Keratinocyte (primary cell): Measurements from ENCODE around the gene BMAL2. TPM values are rescaled to one million over a fixed set of nuclear protein-coding genes. Genes with fewer than 3 reads are reported as not detected.

Source experiments
- DNase-seq: peaks from one replicate; pipeline ENCODE4 v3.0.0-alpha.2; 2011; ENCODE audit warnings: low read depth, missing footprints, low spot score
- FAIRE-seq: peaks from 2 replicates; lab custom pipeline; 2011; peaks lifted over from hg19 to GRCh38; lab: Jason Lieb, UNC
- H2AFZ ChIP-seq: 2 replicates; pipeline ENCODE4 v1.6.0; 2012; ENCODE audit warnings: low read length, control low read depth, inconsistent platforms; ENCODE audit not compliant: control insufficient read depth
- H3K27ac ChIP-seq: 2 replicates; pipeline ENCODE4 v1.5.1; 2011; ENCODE audit warnings: low read length; ENCODE audit not compliant: control insufficient read depth, insufficient read depth
- H3K27me3 ChIP-seq: 3 replicates; pipeline ENCODE4 v1.6.0; 2011; ENCODE audit warnings: low read length; ENCODE audit not compliant: control insufficient read depth, insufficient read depth; ENCODE audit errors: extremely low read depth
- H3K36me3 ChIP-seq, 2 experiments: 2 replicates in 1 of 2; 3 replicates in 1 of 2; pipeline ENCODE4 v1.5.1; 2011; ENCODE audit warnings: low read length in 2 of 2, mild to moderate bottlenecking in 1 of 2; ENCODE audit not compliant: control insufficient read depth in 2 of 2, insufficient read depth in 2 of 2; ENCODE audit errors: extremely low read depth in 1 of 2
- H3K4me1 ChIP-seq: 3 replicates; pipeline ENCODE4 v1.5.1; 2011; ENCODE audit warnings: low read length; ENCODE audit not compliant: control insufficient read depth, insufficient read depth; ENCODE audit errors: extremely low read depth
- H3K4me2 ChIP-seq: 3 replicates; pipeline ENCODE4 v1.6.0; 2011; ENCODE audit warnings: low read depth, low read length; ENCODE audit not compliant: control insufficient read depth, insufficient read depth; ENCODE audit errors: extremely low read depth
- H3K4me3 ChIP-seq, 3 experiments: fragments of 200-600 bp in 1 of 3; sonication (generic) in 1 of 3; 2 replicates in 2 of 3; 3 replicates in 1 of 3; pipeline ENCODE4 v1.5.1; 2011 to 2016; ENCODE audit warnings: low read length in 3 of 3, mild to moderate bottlenecking in 3 of 3, control low read depth in 2 of 3, inconsistent platforms in 1 of 3, low read depth in 1 of 3, mixed read lengths in 1 of 3, mixed run types in 1 of 3, moderate library complexity in 1 of 3; ENCODE audit not compliant: control insufficient read depth in 2 of 3, insufficient read depth in 2 of 3; ENCODE audit errors: extremely low read depth in 1 of 3
- H3K79me2 ChIP-seq: 2 replicates; pipeline ENCODE4 v1.6.0; 2012; ENCODE audit warnings: low read length; ENCODE audit not compliant: control insufficient read depth, insufficient read depth
- H3K9ac ChIP-seq: 3 replicates; pipeline ENCODE4 v1.6.0; 2011; ENCODE audit warnings: low read length; ENCODE audit not compliant: control insufficient read depth, insufficient read depth; ENCODE audit errors: extremely low read depth
- H3K9me1 ChIP-seq: 3 replicates; pipeline ENCODE4 v1.6.0; 2011; ENCODE audit warnings: low read length; ENCODE audit not compliant: control insufficient read depth, insufficient read depth; ENCODE audit errors: extremely low read depth
- H3K9me3 ChIP-seq: 2 replicates; pipeline ENCODE4 v1.5.1; 2012; ENCODE audit warnings: low read depth, low read length; ENCODE audit not compliant: control insufficient read depth
- H4K20me1 ChIP-seq: 3 replicates; pipeline ENCODE4 v1.6.0; 2011; ENCODE audit warnings: low read length; ENCODE audit not compliant: control insufficient read depth, insufficient read depth; ENCODE audit errors: extremely low read depth
- CTCF ChIP-seq, 3 experiments: IDR thresholded peaks in 1 of 3; conservative IDR thresholded peaks in 1 of 3; optimal IDR thresholded peaks in 1 of 3; 2 replicates in 2 of 3; 3 replicates in 1 of 3; pipeline versions ENCODE3 to v1.5.1; 2011; ENCODE audit warnings: low read length in 3 of 3, mild to moderate bottlenecking in 3 of 3, moderate library complexity in 2 of 3, control low read depth in 1 of 3, inconsistent platforms in 1 of 3; ENCODE audit not compliant: insufficient read depth in 2 of 3; ENCODE audit errors: extremely low read depth in 1 of 3
- EZH2 ChIP-seq: IDR thresholded peaks from one replicate; pipeline ENCODE4 v1.6.1; 2012; ENCODE audit warnings: inconsistent platforms, mild to moderate bottlenecking, low read length, moderate library complexity
- dilution Hi-C: fragments of 300-500 bp; cut with MboI; formaldehyde crosslinking; loops from one replicate; pipeline ENCODE4 v1.7.0; 2020; ENCODE audit warnings: low sequenced_read_pairs; ENCODE audit not compliant: extremely low pct_ligation_motif_present
- polyA plus RNA-seq, 5 experiments: library from polyadenylated mRNA; depleted of rRNA in 3 of 5; stranded (reverse) in 3 of 5; stranded (forward) in 1 of 5; unstranded in 1 of 5; fragments of >200 nt; gene quantifications; 1 replicate in 1 of 5; 2 replicates in 3 of 5; 3 replicates in 1 of 5; pipeline versions ENCODE4 v1.2.1 to v1.2.3, GENCODE V29; 2011 to 2012; ENCODE audit warnings: missing spikeins in 2 of 5, low read depth in 1 of 5, low replicate concordance in 1 of 5

The BMAL2 gene
- polyA plus RNA-seq, 1 donor (not counting 4 experiments of a cell fraction or from before 2014, with no cell fraction given): 33.6 TPM

GRCh38 chr12:27293463-27293862 is 39.2 kb upstream of the BMAL2 start:
- Histone ChIP-seq H3K9me1 (no peaks in the 10 kb centered on the region), H3K4me2 (no peak overlapping the region), H2AFZ (no peak overlapping the region), H3K9ac (no peak overlapping the region), H3K4me1 (no peaks in the 10 kb centered on the region), H3K79me2 (no peaks in the 10 kb centered on the region), H3K9me3 (no peaks in the 10 kb centered on the region), H3K36me3 (no peaks in the 10 kb centered on the region), H3K27ac (no peak overlapping the region), H3K4me3 (no peak overlapping the region), H4K20me1 (no peaks in the 10 kb centered on the region), H3K27me3 (no peaks in the 10 kb centered on the region)
- dilution Hi-C loops: no loop called here
- FAIRE-seq (no peak), DNase-seq (no peak)
- TF ChIP-seq CTCF (optimal IDR thresholded peaks at IDR 0.05 in 1 of 3, IDR thresholded peaks at IDR 0.05 in 1 of 3, conservative IDR thresholded peaks at IDR 0.05 in 1 of 3; ENCODE audit: extremely low read depth in 1 of 3, insufficient read depth in 2 of 3, low read length in 3 of 3) (no peak), EZH2 (no peak)

- FAIRE-seq: no peak
- H3K79me2 ChIP-seq: no peaks in the 10 kb centered on the region
- dilution Hi-C loops: no loop called here
Observed at GRCh38 chr12:27296674-27297073, 36.0 kb upstream of the BMAL2 start.

More at GRCh38 chr12:27296674-27297073, 36.0 kb upstream of the BMAL2 start:
- no peak overlapping the region for H3K4me2 ChIP-seq
- H3K36me3 ChIP-seq: no peaks in the 10 kb centered on the region
- H3K9ac ChIP-seq: no peak overlapping the region
- no peak overlapping the region for H3K27ac ChIP-seq
- no peaks in the 10 kb centered on the region for H3K27me3 ChIP-seq
- H3K9me3 ChIP-seq: no peaks in the 10 kb centered on the region
- no peak overlapping the region for H3K4me3 ChIP-seq
- no peaks in the 10 kb centered on the region for H3K9me1 ChIP-seq
- no peak for DNase-seq
- H4K20me1 ChIP-seq: no peaks in the 10 kb centered on the region
- no peaks in the 10 kb centered on the region for H3K4me1 ChIP-seq
- no peak for TF ChIP-seq EZH2
- no peak for TF ChIP-seq CTCF (optimal IDR thresholded peaks at IDR 0.05 in 1 of 3, IDR thresholded peaks at IDR 0.05 in 1 of 3, conservative IDR thresholded peaks at IDR 0.05 in 1 of 3; ENCODE audit: extremely low read depth in 1 of 3, insufficient read depth in 2 of 3, low read length in 3 of 3)
- H2AFZ ChIP-seq: no peak overlapping the region
